HFF-Myc (cell line): ENCODE measurements around the gene ALLC.

Source experiments
- DNase-seq: peaks from one replicate; pipeline ENCODE4 v3.0.0-alpha.2; 2011; ENCODE audit warnings: low read depth; ENCODE audit errors: extremely low read depth
- H3K4me3 ChIP-seq: replicated peaks from 2 replicates; pipeline ENCODE4 v1.5.1; 2011; ENCODE audit warnings: low read depth, mild to moderate bottlenecking, control low read depth, low read length
- TF ChIP-seq, protein P1 (sequence below): IDR thresholded peaks from 2 replicates; pipeline ENCODE4 v1.5.1; 2012; ENCODE audit warnings: mild to moderate bottlenecking, low read depth, low read length, control low read depth; ENCODE audit errors: missing control alignments

The ALLC gene

DNA sequence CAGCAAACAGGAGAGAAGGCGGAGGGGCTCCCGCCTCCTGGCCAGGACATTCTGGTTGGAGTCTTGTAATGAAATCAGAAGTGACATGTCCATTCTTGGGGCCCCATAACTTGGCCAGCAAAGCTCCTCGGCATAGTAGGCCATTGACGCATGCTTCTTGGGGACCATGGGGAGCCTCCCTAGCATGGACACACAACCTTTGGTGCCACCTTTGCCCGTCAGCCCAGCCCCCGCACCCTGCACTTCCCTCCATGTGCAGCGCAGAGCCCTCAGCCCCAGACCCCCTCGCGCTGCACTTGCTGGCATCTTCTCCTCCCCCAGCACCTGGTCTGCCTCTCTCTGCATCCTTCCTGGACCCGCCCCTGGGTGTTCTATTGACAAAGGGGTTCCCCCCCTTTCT is 68.5 kb downstream of the ALLC start:
- no peak overlapping the region for H3K4me3 ChIP-seq
- TF ChIP-seq, protein P1, sequence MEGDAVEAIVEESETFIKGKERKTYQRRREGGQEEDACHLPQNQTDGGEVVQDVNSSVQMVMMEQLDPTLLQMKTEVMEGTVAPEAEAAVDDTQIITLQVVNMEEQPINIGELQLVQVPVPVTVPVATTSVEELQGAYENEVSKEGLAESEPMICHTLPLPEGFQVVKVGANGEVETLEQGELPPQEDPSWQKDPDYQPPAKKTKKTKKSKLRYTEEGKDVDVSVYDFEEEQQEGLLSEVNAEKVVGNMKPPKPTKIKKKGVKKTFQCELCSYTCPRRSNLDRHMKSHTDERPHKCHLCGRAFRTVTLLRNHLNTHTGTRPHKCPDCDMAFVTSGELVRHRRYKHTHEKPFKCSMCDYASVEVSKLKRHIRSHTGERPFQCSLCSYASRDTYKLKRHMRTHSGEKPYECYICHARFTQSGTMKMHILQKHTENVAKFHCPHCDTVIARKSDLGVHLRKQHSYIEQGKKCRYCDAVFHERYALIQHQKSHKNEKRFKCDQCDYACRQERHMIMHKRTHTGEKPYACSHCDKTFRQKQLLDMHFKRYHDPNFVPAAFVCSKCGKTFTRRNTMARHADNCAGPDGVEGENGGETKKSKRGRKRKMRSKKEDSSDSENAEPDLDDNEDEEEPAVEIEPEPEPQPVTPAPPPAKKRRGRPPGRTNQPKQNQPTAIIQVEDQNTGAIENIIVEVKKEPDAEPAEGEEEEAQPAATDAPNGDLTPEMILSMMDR: no peak
- DNase-seq: no peak

DNA sequence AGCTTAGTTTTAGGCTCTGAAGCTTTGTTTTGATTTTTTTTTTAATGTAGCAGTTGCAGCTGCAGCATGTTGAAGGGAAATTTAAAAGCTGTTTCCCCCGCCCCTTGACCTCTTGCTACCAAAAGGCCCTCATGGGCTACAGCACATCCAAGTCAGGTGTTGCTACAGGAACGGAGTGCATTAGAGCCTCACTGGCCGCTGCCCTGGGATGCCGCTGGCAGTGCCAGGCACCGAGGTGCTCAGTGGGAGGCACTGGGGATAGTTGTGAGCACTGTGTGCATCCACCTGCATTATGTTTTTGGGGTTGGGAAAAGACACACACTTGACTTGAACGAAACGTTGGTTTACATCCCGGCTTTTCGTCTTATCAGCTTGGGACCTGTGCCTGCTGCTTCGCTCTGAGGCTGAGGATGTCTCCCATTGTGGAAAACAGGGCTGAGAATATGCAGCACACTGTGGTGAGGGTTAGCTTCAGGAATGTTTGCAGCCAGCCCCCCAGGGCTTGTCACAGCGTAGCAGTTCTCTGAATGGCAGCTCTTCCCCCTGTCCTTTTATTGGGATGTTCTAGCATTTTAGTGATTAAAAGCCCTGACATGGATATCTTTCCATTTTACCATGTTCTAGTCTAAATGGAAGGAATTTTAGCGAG is 69.5 kb downstream of the ALLC start:
- TF ChIP-seq, protein P1: no peak
- no peak for DNase-seq
- H3K4me3 ChIP-seq: no peak overlapping the region

DNA sequence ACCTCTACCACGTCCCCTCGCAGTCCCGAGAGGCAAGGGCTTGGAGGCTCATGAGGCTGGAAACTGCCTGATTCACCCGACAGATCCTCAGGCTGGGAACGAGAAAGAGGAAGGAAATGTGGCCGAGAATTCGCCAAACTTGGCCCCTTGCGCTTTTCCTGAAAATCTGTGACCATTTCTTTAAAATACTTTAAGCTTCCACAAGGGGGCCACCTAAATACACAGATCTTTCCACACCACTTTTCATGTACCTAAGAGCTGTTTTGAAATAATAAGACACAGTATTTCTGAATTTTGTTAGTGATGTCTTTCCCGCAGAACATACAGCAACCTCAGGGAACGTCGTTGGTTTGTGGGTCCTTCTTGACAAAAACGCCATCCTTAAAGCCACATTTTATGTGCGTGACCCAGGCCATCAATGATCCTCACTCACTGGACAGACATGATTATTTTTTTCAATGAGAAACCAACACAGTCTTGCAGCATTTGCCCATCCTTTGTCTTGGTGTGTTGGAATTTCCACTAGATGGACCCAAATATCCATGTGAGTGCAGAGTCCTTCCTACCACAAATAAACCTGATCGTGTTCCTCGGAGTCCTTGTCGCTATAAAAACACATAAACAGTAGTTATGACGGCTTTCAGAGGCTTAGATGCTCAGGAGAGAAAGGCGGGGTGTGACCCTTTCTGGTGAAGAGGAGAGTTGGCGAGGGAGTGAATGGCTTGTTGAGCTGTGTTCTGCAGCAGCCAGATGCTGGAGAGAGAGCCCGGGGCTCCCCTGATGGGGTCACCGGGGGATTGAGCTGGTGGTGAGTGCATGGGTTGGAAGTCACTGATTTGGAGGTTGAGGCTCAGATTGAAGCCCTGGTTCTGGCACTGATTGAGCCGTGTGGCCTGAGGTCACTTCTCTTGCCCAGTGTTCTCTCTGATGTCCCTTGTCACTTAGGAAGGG is 70.4 kb downstream of the ALLC start:
- TF ChIP-seq, protein P1: peak; percentile 42
- H3K4me3 ChIP-seq: no peak overlapping the region
- no peak for DNase-seq

DNA sequence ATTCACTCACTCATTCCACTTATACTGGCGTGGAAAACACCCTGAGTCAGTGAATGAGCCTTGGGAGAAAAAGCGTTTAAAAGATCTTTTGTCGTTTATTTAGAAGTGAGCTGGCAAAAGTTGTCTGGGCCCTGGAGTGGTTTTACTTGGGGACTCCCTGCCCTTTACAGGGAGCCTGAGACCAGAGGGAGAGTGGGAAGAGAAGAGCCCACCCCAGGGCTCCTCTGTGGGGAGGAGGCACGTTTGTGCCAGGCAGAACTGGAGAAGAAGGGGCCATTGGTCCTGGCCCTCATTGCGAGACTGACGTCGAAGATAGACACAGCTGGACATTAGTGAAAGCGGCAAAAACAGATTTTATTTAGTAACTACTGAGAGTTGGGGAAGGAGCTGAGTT is 71.1 kb downstream of the ALLC start:
- no peak for DNase-seq
- TF ChIP-seq, protein P1: no peak
- H3K4me3 ChIP-seq: no peak overlapping the region

DNA sequence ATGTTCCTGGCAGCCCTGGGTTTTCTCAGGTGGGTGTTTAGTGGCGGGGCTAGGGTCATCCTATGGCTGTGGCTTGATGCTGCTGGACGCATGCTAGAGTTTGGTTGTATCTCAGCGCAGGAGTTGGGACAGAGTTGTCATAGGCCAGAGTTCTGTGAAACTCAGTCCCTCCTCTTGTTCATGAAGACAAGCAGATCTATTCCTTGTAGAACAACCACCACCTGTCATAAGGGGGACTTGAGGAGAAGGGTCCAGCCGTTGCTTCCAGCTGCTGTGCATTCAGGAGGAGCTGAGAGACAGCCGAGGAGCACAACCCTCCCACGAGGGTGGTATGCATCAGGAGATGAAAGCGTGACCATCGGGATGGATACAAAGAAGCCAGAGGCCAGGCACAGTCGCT is 71.8 kb downstream of the ALLC start:
- TF ChIP-seq, protein P1: no peak
- no peak for DNase-seq
- H3K4me3 ChIP-seq: no peak overlapping the region

DNA sequence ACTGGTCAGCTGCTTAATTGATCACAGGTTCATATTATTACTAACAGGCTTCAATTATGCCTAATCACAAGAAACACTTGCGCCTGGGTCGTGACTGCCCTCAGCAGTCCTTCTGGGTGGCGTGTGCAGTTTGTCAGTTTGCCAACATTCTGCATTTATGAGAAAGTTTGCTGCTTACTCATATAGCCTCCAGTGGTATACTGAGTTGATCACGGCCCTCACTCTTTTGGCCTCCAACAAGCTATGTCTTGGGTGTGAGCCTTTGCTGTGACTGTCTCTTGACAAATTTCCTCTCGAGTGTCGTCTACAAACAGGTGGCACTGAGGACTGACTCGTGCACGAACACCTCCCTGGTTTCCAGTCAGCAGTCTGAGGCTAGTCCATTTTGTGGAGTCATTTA is 72.6 kb downstream of the ALLC start:
- no peak for DNase-seq
- no peak overlapping the region for H3K4me3 ChIP-seq
- TF ChIP-seq, protein P1: no peak
